Measurements from ENCODE around the gene GCNT2.

- TF ChIP-seq EP300 (IDR thresholded peaks at IDR 0.05; ENCODE audit: borderline replicate concordance), result no peak
- no peak for TF ChIP-seq RAD21 (IDR thresholded peaks at IDR 0.05; ENCODE audit: low read depth)
- TF ChIP-seq TEAD4 (IDR thresholded peaks at IDR 0.05), result no peak
- TF ChIP-seq, protein P1, sequence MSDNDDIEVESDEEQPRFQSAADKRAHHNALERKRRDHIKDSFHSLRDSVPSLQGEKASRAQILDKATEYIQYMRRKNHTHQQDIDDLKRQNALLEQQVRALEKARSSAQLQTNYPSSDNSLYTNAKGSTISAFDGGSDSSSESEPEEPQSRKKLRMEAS (IDR thresholded peaks at IDR 0.05), result no peak
- TF ChIP-seq, protein P2, sequence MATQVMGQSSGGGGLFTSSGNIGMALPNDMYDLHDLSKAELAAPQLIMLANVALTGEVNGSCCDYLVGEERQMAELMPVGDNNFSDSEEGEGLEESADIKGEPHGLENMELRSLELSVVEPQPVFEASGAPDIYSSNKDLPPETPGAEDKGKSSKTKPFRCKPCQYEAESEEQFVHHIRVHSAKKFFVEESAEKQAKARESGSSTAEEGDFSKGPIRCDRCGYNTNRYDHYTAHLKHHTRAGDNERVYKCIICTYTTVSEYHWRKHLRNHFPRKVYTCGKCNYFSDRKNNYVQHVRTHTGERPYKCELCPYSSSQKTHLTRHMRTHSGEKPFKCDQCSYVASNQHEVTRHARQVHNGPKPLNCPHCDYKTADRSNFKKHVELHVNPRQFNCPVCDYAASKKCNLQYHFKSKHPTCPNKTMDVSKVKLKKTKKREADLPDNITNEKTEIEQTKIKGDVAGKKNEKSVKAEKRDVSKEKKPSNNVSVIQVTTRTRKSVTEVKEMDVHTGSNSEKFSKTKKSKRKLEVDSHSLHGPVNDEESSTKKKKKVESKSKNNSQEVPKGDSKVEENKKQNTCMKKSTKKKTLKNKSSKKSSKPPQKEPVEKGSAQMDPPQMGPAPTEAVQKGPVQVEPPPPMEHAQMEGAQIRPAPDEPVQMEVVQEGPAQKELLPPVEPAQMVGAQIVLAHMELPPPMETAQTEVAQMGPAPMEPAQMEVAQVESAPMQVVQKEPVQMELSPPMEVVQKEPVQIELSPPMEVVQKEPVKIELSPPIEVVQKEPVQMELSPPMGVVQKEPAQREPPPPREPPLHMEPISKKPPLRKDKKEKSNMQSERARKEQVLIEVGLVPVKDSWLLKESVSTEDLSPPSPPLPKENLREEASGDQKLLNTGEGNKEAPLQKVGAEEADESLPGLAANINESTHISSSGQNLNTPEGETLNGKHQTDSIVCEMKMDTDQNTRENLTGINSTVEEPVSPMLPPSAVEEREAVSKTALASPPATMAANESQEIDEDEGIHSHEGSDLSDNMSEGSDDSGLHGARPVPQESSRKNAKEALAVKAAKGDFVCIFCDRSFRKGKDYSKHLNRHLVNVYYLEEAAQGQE (IDR thresholded peaks at IDR 0.05; ENCODE audit: low read depth), result no peak
- TF ChIP-seq, protein P3, sequence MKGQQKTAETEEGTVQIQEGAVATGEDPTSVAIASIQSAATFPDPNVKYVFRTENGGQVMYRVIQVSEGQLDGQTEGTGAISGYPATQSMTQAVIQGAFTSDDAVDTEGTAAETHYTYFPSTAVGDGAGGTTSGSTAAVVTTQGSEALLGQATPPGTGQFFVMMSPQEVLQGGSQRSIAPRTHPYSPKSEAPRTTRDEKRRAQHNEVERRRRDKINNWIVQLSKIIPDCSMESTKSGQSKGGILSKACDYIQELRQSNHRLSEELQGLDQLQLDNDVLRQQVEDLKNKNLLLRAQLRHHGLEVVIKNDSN (IDR thresholded peaks at IDR 0.05), result no peak
- TF ChIP-seq TCF12 (IDR thresholded peaks at IDR 0.05; ENCODE audit: low read depth), result no peak
These were observed 44.8 kb downstream of the GCNT2 start for GRCh38 chr6:10565913-10566312.
